H1 (cell line): ENCODE results near the gene TPPP3. TPM values are rescaled to one million over a fixed set of nuclear protein-coding genes. Genes with fewer than 3 reads are reported as not detected.

Experiments
- CTCF ChIA-PET: fragments of 300-600 bp; sonication (Branson Sonifier 250); formaldehyde crosslinking; loops from one replicate; lab custom pipeline; 2021; ENCODE audit not compliant: partially characterized antibody; lab: Charles Lee
- POLR2A ChIA-PET: fragments of 300-600 bp; sonication (Branson Sonifier 250); formaldehyde crosslinking; loops from one replicate; lab custom pipeline; 2021; ENCODE audit warnings: inconsistent platforms; ENCODE audit not compliant: partially characterized antibody; lab: Charles Lee
- DNase-seq, 2 experiments: peaks; one replicate each; pipeline versions ENCODE4 v3.0.0 to v3.0.0-alpha.2; 2010 to 2022; ENCODE audit warnings: low spot score in 2 of 2, low read depth in 1 of 2, mixed read lengths in 1 of 2
- FAIRE-seq: peaks from 2 replicates; lab custom pipeline; 2011; peaks lifted over from hg19 to GRCh38; lab: Jason Lieb, UNC
- H2AFZ ChIP-seq: 2 replicates; pipeline ENCODE4 v1.8.1; 2012; ENCODE audit warnings: low read length, inconsistent platforms
- H2AK5ac ChIP-seq: 2 replicates; pipeline ENCODE4 v1.6.1; 2013; ENCODE audit warnings: low read depth, low read length
- H2BK120ac ChIP-seq: replicated peaks from 2 replicates; pipeline ENCODE3; 2013; ENCODE audit warnings: low read depth, low read length, inconsistent platforms
- H2BK12ac ChIP-seq: 2 replicates; pipeline ENCODE4 v1.6.1; 2013; ENCODE audit warnings: low read depth, low read length
- H2BK15ac ChIP-seq: 2 replicates; pipeline ENCODE4 v1.6.1; 2013; ENCODE audit warnings: low read length
- H2BK20ac ChIP-seq: 2 replicates; pipeline ENCODE4 v1.6.1; 2013; ENCODE audit warnings: low read length
- H2BK5ac ChIP-seq: 2 replicates; pipeline ENCODE4 v1.6.1; 2013; ENCODE audit warnings: low read depth, low read length
- H3K14ac ChIP-seq: 2 replicates; pipeline ENCODE4 v1.6.1; 2013; ENCODE audit warnings: inconsistent platforms; ENCODE audit not compliant: insufficient read length
- H3K18ac ChIP-seq: 2 replicates; pipeline ENCODE4 v1.6.1; 2013; ENCODE audit warnings: low read length; ENCODE audit errors: extremely low read depth
- H3K23ac ChIP-seq: 2 replicates; pipeline ENCODE4 v1.6.1; 2013; ENCODE audit warnings: inconsistent platforms; ENCODE audit not compliant: insufficient read length
- H3K23me2 ChIP-seq: 2 replicates; pipeline ENCODE4 v1.6.1; 2013; ENCODE audit warnings: low read depth, low read length
- H3K27ac ChIP-seq: 2 replicates; pipeline ENCODE4 v1.6.1; 2011; ENCODE audit warnings: low read depth, low read length, inconsistent platforms
- H3K27me3 ChIP-seq, 4 experiments: replicated peaks in 1 of 4; 1 replicate in 1 of 4; 2 replicates in 3 of 4; pipeline versions ENCODE4 v1.6.1 to v1.8.1; 2011 to 2013; ENCODE audit warnings: low read length in 3 of 4, mild to moderate bottlenecking in 3 of 4, inconsistent platforms in 2 of 4, mixed read lengths in 2 of 4, moderate library complexity in 1 of 4; ENCODE audit not compliant: control insufficient read depth in 3 of 4, insufficient read depth in 3 of 4; ENCODE audit errors: extremely low read depth in 1 of 4
- H3K36me3 ChIP-seq, 4 experiments: 2 replicates each; pipeline versions ENCODE4 v1.6.1 to v1.8.1; 2011 to 2013; ENCODE audit warnings: mild to moderate bottlenecking in 4 of 4, low read length in 3 of 4, moderate library complexity in 2 of 4, control low read depth in 1 of 4, inconsistent platforms in 1 of 4; ENCODE audit not compliant: insufficient read depth in 4 of 4, control insufficient read depth in 2 of 4
- H3K4ac ChIP-seq: replicated peaks from 2 replicates; pipeline ENCODE3; 2013; ENCODE audit warnings: low read length, low read depth, mixed read lengths, inconsistent platforms; ENCODE audit not compliant: insufficient read length
- H3K4me1 ChIP-seq, 4 experiments: replicated peaks in 1 of 4; 1 replicate in 1 of 4; 2 replicates in 3 of 4; pipeline versions ENCODE4 v1.6.1 to v1.8.1; 2011 to 2013; ENCODE audit warnings: low read length in 3 of 4, inconsistent platforms in 2 of 4, mixed read lengths in 1 of 4; ENCODE audit not compliant: insufficient read depth in 4 of 4, control insufficient read depth in 3 of 4
- H3K4me2 ChIP-seq, 2 experiments: 2 replicates each; pipeline versions ENCODE4 v1.6.1 to v1.8.1; 2011 to 2013; ENCODE audit warnings: low read depth in 2 of 2, low read length in 2 of 2, control low read depth in 1 of 2, inconsistent platforms in 1 of 2, mild to moderate bottlenecking in 1 of 2; ENCODE audit not compliant: insufficient read depth in 1 of 2
- H3K4me3 ChIP-seq, 4 experiments: fragments of 200-600, 300-600 bp in 1 of 4; sonication (generic), shearing (Covaris generic), sonication (Bioruptor Twin) in 1 of 4; 2 replicates each; pipeline versions ENCODE4 v1.5.1 to v1.8.1; 2011 to 2016; ENCODE audit warnings: low read length in 4 of 4, low read depth in 3 of 4, control low read depth in 2 of 4, inconsistent platforms in 2 of 4, mild to moderate bottlenecking in 2 of 4, mixed read lengths in 1 of 4, moderate library complexity in 1 of 4; ENCODE audit not compliant: insufficient read depth in 2 of 4; ENCODE audit errors: extremely low read depth in 1 of 4
- H3K56ac ChIP-seq: replicated peaks from 2 replicates; pipeline ENCODE3; 2013; ENCODE audit warnings: low read depth, mild to moderate bottlenecking, mixed read lengths, low read length, inconsistent platforms; ENCODE audit not compliant: insufficient read length
- H3K79me1 ChIP-seq: 2 replicates; pipeline ENCODE4 v1.6.1; 2013; ENCODE audit warnings: low read depth, low read length, control low read depth
- H3K79me2 ChIP-seq, 2 experiments: 2 replicates each; pipeline versions ENCODE4 v1.6.1 to v1.8.1; 2012 to 2013; ENCODE audit warnings: low read length in 2 of 2, mild to moderate bottlenecking in 2 of 2, inconsistent platforms in 1 of 2; ENCODE audit not compliant: insufficient read depth in 2 of 2, control insufficient read depth in 1 of 2
- H3K9ac ChIP-seq, 4 experiments: replicated peaks in 1 of 4; 1 replicate in 1 of 4; 2 replicates in 3 of 4; pipeline versions ENCODE4 v1.6.1 to v1.8.1; 2011 to 2013; ENCODE audit warnings: low read depth in 3 of 4, low read length in 3 of 4, control low read depth in 2 of 4, mild to moderate bottlenecking in 2 of 4, moderate library complexity in 2 of 4, inconsistent platforms in 1 of 4; ENCODE audit errors: extremely low read depth in 1 of 4
- H3K9me3 ChIP-seq, 2 experiments: 2 replicates each; pipeline versions ENCODE4 v1.6.1 to v1.8.1; 2012 to 2013; ENCODE audit warnings: mild to moderate bottlenecking in 2 of 2, moderate library complexity in 2 of 2, control low read depth in 1 of 2, inconsistent platforms in 1 of 2, low read depth in 1 of 2, low read length in 1 of 2, mixed read lengths in 1 of 2; ENCODE audit not compliant: insufficient read depth in 2 of 2
- H4K20me1 ChIP-seq, 2 experiments: replicated peaks in 1 of 2; 2 replicates each; pipeline versions ENCODE3 to v1.8.1; 2011 to 2013; ENCODE audit warnings: inconsistent platforms in 2 of 2, low read length in 2 of 2, mild to moderate bottlenecking in 1 of 2; ENCODE audit not compliant: insufficient read depth in 2 of 2, control insufficient read depth in 1 of 2
- H4K5ac ChIP-seq: 2 replicates; pipeline ENCODE4 v1.6.1; 2013; ENCODE audit warnings: low read length, low read depth, mixed read lengths, inconsistent platforms; ENCODE audit not compliant: insufficient read length
- H4K8ac ChIP-seq: 2 replicates; pipeline ENCODE4 v1.8.0; 2013; ENCODE audit warnings: mild to moderate bottlenecking, moderate library complexity, low read length, inconsistent platforms; ENCODE audit not compliant: insufficient read depth; ENCODE audit errors: extremely low read depth
- H4K91ac ChIP-seq: replicated peaks from 2 replicates; pipeline ENCODE3; 2013; ENCODE audit warnings: low read length, mixed read lengths, inconsistent platforms; ENCODE audit not compliant: insufficient read length
- BCL11A ChIP-seq, 2 experiments: IDR thresholded peaks; one replicate each; pipeline ENCODE4 v1.6.1; 2011; ENCODE audit warnings: low read depth in 2 of 2, low read length in 2 of 2, mild to moderate bottlenecking in 2 of 2
- CEBPB ChIP-seq: IDR thresholded peaks from 2 replicates; pipeline ENCODE4 v1.6.1; 2012; ENCODE audit warnings: low read depth, low read length
- CTBP2 ChIP-seq: IDR thresholded peaks from 2 replicates; pipeline ENCODE4 v1.7.0; 2011; ENCODE audit warnings: borderline replicate concordance, mild to moderate bottlenecking, moderate library complexity, mixed read lengths, low read length; ENCODE audit not compliant: insufficient read depth, insufficient read length
- EGR1 ChIP-seq: IDR thresholded peaks from 2 replicates; pipeline ENCODE4 v1.6.1; 2011; ENCODE audit warnings: low read depth, low read length, borderline replicate concordance
- MAFK ChIP-seq: IDR thresholded peaks from 2 replicates; pipeline ENCODE4 v1.6.1; 2012; ENCODE audit warnings: low read depth, mild to moderate bottlenecking, improper control_type of control experiment, low read length
- NRF1 ChIP-seq: IDR thresholded peaks from 2 replicates; pipeline ENCODE4 v1.6.1; 2011; ENCODE audit warnings: mild to moderate bottlenecking, low read depth, low read length, improper control_type of control experiment
- POU5F1 ChIP-seq: IDR thresholded peaks from 2 replicates; pipeline ENCODE4 v1.6.1; 2011; ENCODE audit warnings: low read depth, mild to moderate bottlenecking, low read length, moderate library complexity
- RBBP5 ChIP-seq: IDR thresholded peaks from 2 replicates; pipeline ENCODE4 v1.7.1; 2012; ENCODE audit warnings: low read depth, mild to moderate bottlenecking, inconsistent platforms, low read length, moderate library complexity, borderline replicate concordance
- RNF2 ChIP-seq: fragments of 200-900, 300-1000 bp; sonication (generic); IDR thresholded peaks from 2 replicates; pipeline ENCODE4 v1.7.1; 2016; ENCODE audit warnings: borderline replicate concordance, low read depth, mild to moderate bottlenecking, antibody characterized with exemption, low read length; ENCODE audit not compliant: poor library complexity, severe bottlenecking; ENCODE audit errors: missing control alignments
- SAP30 ChIP-seq: fragments of 300-600 bp; sonication (generic); IDR thresholded peaks from 2 replicates; pipeline ENCODE4 v1.7.1; 2012; ENCODE audit warnings: low read length, moderate library complexity, mild to moderate bottlenecking, inconsistent platforms; ENCODE audit not compliant: insufficient read depth, insufficient replicate concordance
- TAF7 ChIP-seq: optimal IDR thresholded peaks from 2 replicates; pipeline ENCODE3; 2011; ENCODE audit warnings: low read depth, mild to moderate bottlenecking, inconsistent platforms, low read length, moderate library complexity, borderline replicate concordance
- WGBS, 2 experiments: shearing (Covaris generic) in 1 of 2; methylation state at CpG; one replicate each; pipeline versions ENCODE4 v1.1.6 to v1.1.7; 2013 to 2015; ENCODE audit warnings: low lambda C conversion rate in 2 of 2, mixed read lengths in 2 of 2, inconsistent platforms in 1 of 2, low coverage in 1 of 2, missing lambda C conversion rate in 1 of 2; ENCODE audit not compliant: insufficient replicate concordance in 2 of 2, insufficient coverage in 1 of 2, insufficient read length in 1 of 2; ENCODE audit errors: extremely low coverage in 1 of 2, missing lambda C conversion rate in 1 of 2; 5-methylcytosine and 5-hydroxymethylcytosine counted together
- polyA plus RNA-seq, 7 experiments: library from polyadenylated mRNA; depleted of rRNA in 3 of 7; stranded (reverse) in 5 of 7; unstranded in 2 of 7; fragments of >200 nt in 5 of 7; fragments of 200-250 nt in 2 of 7; gene quantifications; 1 replicate in 5 of 7; 2 replicates in 1 of 7; 4 replicates in 1 of 7; pipeline versions ENCODE4 v1.2.1 to v1.2.3, GENCODE V29; 2011 to 2013; ENCODE audit warnings: missing spikeins in 2 of 7, mixed read lengths in 2 of 7
- total RNA-seq: library from RNA; stranded (reverse); fragmentation: NEBNext Ultra II Directional; extraction: Animal tissue kit (Norgen Biotek cat#: 25700); gene quantifications from 2 replicates; pipeline ENCODE4 v1.2.1, GENCODE V29; 2021

TPPP3 gene
- total and polyA plus RNA-seq, 2 of the 8 experiments (the other 6 are each of a cell fraction or from before 2014, with no cell fraction given): 0.77 to 1.0 TPM

DNA sequence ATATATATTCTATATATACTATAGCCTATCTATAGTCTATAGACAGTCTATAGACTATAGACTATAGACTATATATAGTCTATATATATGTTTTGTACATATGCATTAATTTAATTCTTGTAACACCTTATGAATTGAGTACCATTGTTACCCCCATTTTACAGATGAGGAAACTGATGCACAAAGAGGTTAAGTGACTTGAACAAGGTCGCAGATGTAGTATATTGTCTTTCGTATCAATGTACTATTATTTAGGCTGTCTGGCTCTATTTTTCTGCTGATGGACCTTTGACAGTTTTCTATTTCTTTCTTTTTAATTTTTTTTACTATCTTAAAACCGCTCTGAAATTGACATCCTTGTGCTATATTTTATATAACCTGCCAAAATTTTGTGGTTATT is 52.0 kb downstream of the TPPP3 start:
- H3K23ac ChIP-seq: no peak overlapping the region
- no peak overlapping the region for H3K18ac ChIP-seq
- H4K91ac ChIP-seq: no peak overlapping the region
- H3K79me1 ChIP-seq: no peaks in the 10 kb centered on the region
- no peak overlapping the region for H2BK20ac ChIP-seq
- 79% methylated on average over 3 of the region's 3 CpGs; no CpG with 5 or more reads in 1 of the 2 experiments for WGBS, 2 experiments
- H4K20me1 ChIP-seq: no peaks in the 10 kb centered on the region
- no peak overlapping the region for H2AFZ ChIP-seq
- DNase-seq (no peak), FAIRE-seq (no peak)
- H3K9ac ChIP-seq: no peak overlapping the region
- POLR2A ChIA-PET: no interaction called here
- no peak overlapping the region for H4K5ac ChIP-seq
- H3K27ac ChIP-seq: no peak overlapping the region
- TF ChIP-seq MAFK (no peak), CTBP2 (no peak), CEBPB (no peak), BCL11A (IDR thresholded peaks at IDR 0.05; ENCODE audit: low read depth in 2 of 2, low read length in 2 of 2) (no peak), RNF2 (no peak), SAP30 (no peak), TAF7 (no peak), RBBP5 (no peak), NRF1 (no peak), EGR1 (no peak), POU5F1 (no peak)
- H3K36me3 ChIP-seq: no peaks in the 10 kb centered on the region; a peak in 1 of 8 replicates
- no peak overlapping the region for H3K4me2 ChIP-seq
- no peak overlapping the region for H2BK5ac ChIP-seq
- no peaks in the 10 kb centered on the region for H3K4me1 ChIP-seq
- no peak overlapping the region for H3K4me3 ChIP-seq
- H2BK12ac ChIP-seq: no peak overlapping the region
- H3K4ac ChIP-seq: no peak overlapping the region
- no peaks in the 10 kb centered on the region for H3K79me2 ChIP-seq
- H2AK5ac ChIP-seq: no peak overlapping the region
- no peak overlapping the region for H3K14ac ChIP-seq
- CTCF ChIA-PET: no interaction called here
- H2BK120ac ChIP-seq: no peak overlapping the region
- H3K23me2 ChIP-seq: no peaks in the 10 kb centered on the region
- no peaks in the 10 kb centered on the region for H3K9me3 ChIP-seq
- no peak overlapping the region for H4K8ac ChIP-seq
- no peaks in the 10 kb centered on the region for H3K27me3 ChIP-seq
- no peak overlapping the region for H3K56ac ChIP-seq
- H2BK15ac ChIP-seq: no peak overlapping the region
